GM23338 (cell line): ENCODE results near the gene FERMT3. TPM values are rescaled to one million over a fixed set of nuclear protein-coding genes. Genes with fewer than 3 reads are reported as not detected.
A peak's percentile ranks its signal among the peaks of the same experiment; 100 is the strongest.

ENCODE experiments used
- ATAC-seq: fragments of 200-7000 bp; cut with Tn5 transposase; 3 replicates; pipeline ENCODE4 v1.9.1; 2020
- DNase-seq: peaks from one replicate; pipeline ENCODE4 v3.0.0-alpha.2; 2015; ENCODE audit warnings: low spot score
- H2AFZ ChIP-seq: fragments of 200-600 bp; sonication (generic); 2 replicates; pipeline ENCODE4 v1.8.0; 2016; ENCODE audit warnings: antibody characterized with exemption, mild to moderate bottlenecking, moderate library complexity
- H3F3A ChIP-seq: fragments of 200-600 bp; sonication (generic); replicated peaks from 2 replicates; pipeline ENCODE4 v1.8.0; 2017; ENCODE audit warnings: antibody characterized with exemption, mixed run types, low read depth
- H3K27ac ChIP-seq: fragments of 200-600 bp; sonication (generic); 2 replicates; pipeline ENCODE4 v1.6.1; 2016; ENCODE audit warnings: low read depth
- H3K27me3 ChIP-seq: fragments of 200-600 bp; sonication (generic); 2 replicates; pipeline ENCODE4 v1.8.0; 2016; ENCODE audit warnings: mild to moderate bottlenecking, mixed run types, moderate library complexity; ENCODE audit not compliant: insufficient read depth
- H3K36me3 ChIP-seq: fragments of 200-600 bp; sonication (generic); 2 replicates; pipeline ENCODE4 v1.8.0; 2016; ENCODE audit warnings: mild to moderate bottlenecking; ENCODE audit not compliant: insufficient read depth
- H3K4me1 ChIP-seq: fragments of 200-600 bp; sonication (generic); 2 replicates; pipeline ENCODE4 v1.8.0; 2016; ENCODE audit warnings: mild to moderate bottlenecking, moderate library complexity; ENCODE audit not compliant: insufficient read depth
- H3K4me2 ChIP-seq: fragments of 200-600 bp; sonication (generic); 2 replicates; pipeline ENCODE4 v1.7.1; 2017; ENCODE audit warnings: mixed run types
- H3K4me3 ChIP-seq: fragments of 200-600 bp; sonication (generic); 2 replicates; pipeline ENCODE4 v1.6.1; 2016; ENCODE audit warnings: mixed run types
- H3K79me2 ChIP-seq: fragments of 200-600 bp; sonication (generic); replicated peaks from 2 replicates; pipeline ENCODE4 v1.8.0; 2017; ENCODE audit warnings: mild to moderate bottlenecking; ENCODE audit not compliant: insufficient read depth
- H3K9me2 ChIP-seq: fragments of 200-600 bp; sonication (generic); 2 replicates; pipeline ENCODE4 v1.8.0; 2017; ENCODE audit not compliant: insufficient read depth
- H4K20me1 ChIP-seq: fragments of 200-600 bp; sonication (generic); replicated peaks from 2 replicates; pipeline ENCODE4 v1.8.0; 2017; ENCODE audit warnings: mild to moderate bottlenecking; ENCODE audit not compliant: insufficient read depth
- H3K27ac Mint-ChIP-seq: 2 replicates; pipeline ENCODE4 v1.8.0; 2020; ENCODE audit warnings: inconsistent platforms, mild to moderate bottlenecking, moderate library complexity, mixed read lengths
- H3K27me3 Mint-ChIP-seq: 3 replicates; pipeline ENCODE4 v1.8.0; 2022; ENCODE audit warnings: low read depth, mild to moderate bottlenecking, moderate library complexity, mixed read lengths, inconsistent platforms; ENCODE audit not compliant: insufficient read depth, poor library complexity
- H3K36me3 Mint-ChIP-seq: 3 replicates; pipeline ENCODE4 v1.8.0; 2021; ENCODE audit warnings: low read depth, mild to moderate bottlenecking, inconsistent platforms, moderate library complexity, mixed read lengths
- H3K4me1 Mint-ChIP-seq: 3 replicates; pipeline ENCODE4 v1.8.0; 2020; ENCODE audit warnings: mild to moderate bottlenecking, inconsistent platforms, mixed read lengths
- H3K4me3 Mint-ChIP-seq: 3 replicates; pipeline ENCODE4 v1.8.0; 2021; ENCODE audit warnings: moderate library complexity, mild to moderate bottlenecking, inconsistent platforms, mixed read lengths
- H3K9me3 Mint-ChIP-seq: 3 replicates; pipeline ENCODE4 v1.8.0; 2020; ENCODE audit warnings: moderate library complexity, mild to moderate bottlenecking, inconsistent platforms, mixed read lengths
- CREB1 ChIP-seq: fragments of 250-450 bp; sonication (Bioruptor Pico); IDR thresholded peaks from 2 replicates; pipeline ENCODE4 v1.5.0; 2020; ENCODE audit warnings: low read depth, mild to moderate bottlenecking, moderate library complexity
- EZH2phosphoT487 ChIP-seq: fragments of 200-600 bp; sonication (generic); IDR thresholded peaks from one replicate; pipeline ENCODE4 v1.8.1; 2018; ENCODE audit warnings: antibody characterized with exemption; ENCODE audit not compliant: unreplicated experiment
- JUNB ChIP-seq: IDR thresholded peaks from one replicate; pipeline ENCODE4 v1.6.1; 2016; ENCODE audit warnings: antibody characterized with exemption; ENCODE audit not compliant: unreplicated experiment
- NANOG ChIP-seq: IDR thresholded peaks from 2 replicates; pipeline ENCODE4 v1.6.1; 2016; ENCODE audit warnings: antibody characterized with exemption, borderline replicate concordance
- STAT1 ChIP-seq: IDR thresholded peaks from one replicate; pipeline ENCODE4 v1.6.1; 2016; ENCODE audit warnings: antibody characterized with exemption; ENCODE audit not compliant: unreplicated experiment
- ZNF331 ChIP-seq: fragments of 250-450 bp; sonication (Bioruptor Pico); IDR thresholded peaks from 2 replicates; pipeline ENCODE4 v1.5.0; 2020; ENCODE audit warnings: low read depth, mild to moderate bottlenecking, moderate library complexity
- polyA plus RNA-seq: library from polyadenylated mRNA; unstranded; fragments of >200 nt; fragmentation: Nextera tagmentation; extraction: Ambion mirVana; gene quantifications from 2 replicates; pipeline ENCODE4 v1.2.1, GENCODE V29; 2016
- total RNA-seq: library from RNA; depleted of rRNA; stranded (reverse); fragments of >200 nt; shearing (Covaris generic); gene quantifications from 2 replicates; pipeline ENCODE4 v1.2.3, GENCODE V29; 2014
- TF ChIP-seq, protein P1 (sequence below): IDR thresholded peaks from one replicate; pipeline ENCODE4 v1.6.1; 2018; ENCODE audit warnings: antibody characterized with exemption; ENCODE audit not compliant: unreplicated experiment
- TF ChIP-seq, protein P2 (sequence below): fragments of 250-450 bp; sonication (Bioruptor Pico); IDR thresholded peaks from 2 replicates; pipeline ENCODE4 v1.5.0; 2020; ENCODE audit warnings: mild to moderate bottlenecking, moderate library complexity
- TF ChIP-seq, protein P3 (sequence below): IDR thresholded peaks from 2 replicates; pipeline ENCODE4 v1.6.1; 2016; ENCODE audit warnings: antibody characterized with exemption
- TF ChIP-seq, protein P4 (sequence below), 2 experiments: fragments of 200-600 bp in 1 of 2; sonication (generic) in 1 of 2; conservative IDR thresholded peaks; 2 replicates each; pipeline versions ENCODE4 v1.5.1 to v1.6.1; 2016 to 2017; ENCODE audit warnings: antibody characterized with exemption in 2 of 2, low read depth in 2 of 2, mild to moderate bottlenecking in 2 of 2, moderate library complexity in 1 of 2

The FERMT3 gene
- total and polyA plus RNA-seq, 2 experiments from 2014 or later: 1.5 to 1.6 TPM

DNA sequence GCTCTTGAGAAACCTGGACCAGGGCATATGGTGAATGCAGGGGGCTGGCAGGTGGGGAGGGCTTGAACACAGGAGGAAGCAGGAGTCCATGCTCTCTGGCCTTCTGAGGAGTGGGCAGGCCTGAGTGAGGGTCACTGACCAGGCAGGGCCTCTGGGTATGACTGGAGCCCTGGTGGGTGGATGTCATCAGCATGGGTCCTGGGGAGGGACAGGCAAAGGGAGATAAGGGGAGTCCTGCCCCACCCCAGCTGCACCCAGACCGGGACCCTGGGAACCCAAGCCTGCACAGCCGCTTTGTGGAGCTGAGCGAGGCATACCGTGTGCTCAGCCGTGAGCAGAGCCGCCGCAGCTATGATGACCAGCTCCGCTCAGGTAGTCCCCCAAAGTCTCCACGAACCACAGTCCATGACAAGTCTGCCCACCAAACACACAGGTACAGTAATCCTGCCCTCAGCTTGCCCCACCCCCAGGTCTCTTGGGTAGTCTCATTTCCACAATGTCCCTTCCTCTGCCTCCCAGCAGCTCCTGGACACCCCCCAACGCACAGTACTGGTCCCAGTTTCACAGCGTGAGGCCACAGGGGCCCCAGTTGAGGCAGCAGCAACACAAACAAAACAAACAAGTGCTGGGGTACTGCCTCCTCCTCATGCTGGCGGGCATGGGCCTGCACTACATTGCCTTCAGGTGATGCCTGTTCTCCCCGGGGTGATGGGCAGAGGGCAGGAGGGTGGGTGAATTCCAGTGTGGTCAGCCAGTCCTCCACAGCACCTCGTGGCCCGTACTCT lies 25.9 kb downstream of the FERMT3 start:
- H3K9me2 ChIP-seq: no peaks in the 10 kb centered on the region
- ATAC-seq: no peak
- DNase-seq: no peak
- H3F3A ChIP-seq: peaks cover 22% of the 10 kb centered on the region
- H3K27ac ChIP-seq: no peak overlapping the region
- no peak overlapping the region for H3K4me2 ChIP-seq
- H3K27me3 ChIP-seq: peaks cover 23% of the 10 kb centered on the region; the same call in 1 of the 2 replicates
- H3K36me3 Mint-ChIP-seq: peaks cover 3% of the 10 kb centered on the region; the same call in 2 of the 3 replicates
- no peaks in the 10 kb centered on the region for H3K9me3 Mint-ChIP-seq
- H3K36me3 ChIP-seq: no peaks in the 10 kb centered on the region
- H4K20me1 ChIP-seq: no peaks in the 10 kb centered on the region
- H2AFZ ChIP-seq: no peak overlapping the region
- H3K27ac Mint-ChIP-seq: no peak overlapping the region
- peaks cover 4% of the 10 kb centered on the region; the same call in 1 of the 2 replicates for H3K79me2 ChIP-seq
- H3K4me1 Mint-ChIP-seq: peaks cover 20% of the 10 kb centered on the region
- peak overlapping the region; percentile 83; the same call in 2 of the 3 replicates for H3K4me3 Mint-ChIP-seq
- H3K4me1 ChIP-seq: peaks cover 17% of the 10 kb centered on the region; the same call in 1 of the 2 replicates
- TF ChIP-seq, protein P1, sequence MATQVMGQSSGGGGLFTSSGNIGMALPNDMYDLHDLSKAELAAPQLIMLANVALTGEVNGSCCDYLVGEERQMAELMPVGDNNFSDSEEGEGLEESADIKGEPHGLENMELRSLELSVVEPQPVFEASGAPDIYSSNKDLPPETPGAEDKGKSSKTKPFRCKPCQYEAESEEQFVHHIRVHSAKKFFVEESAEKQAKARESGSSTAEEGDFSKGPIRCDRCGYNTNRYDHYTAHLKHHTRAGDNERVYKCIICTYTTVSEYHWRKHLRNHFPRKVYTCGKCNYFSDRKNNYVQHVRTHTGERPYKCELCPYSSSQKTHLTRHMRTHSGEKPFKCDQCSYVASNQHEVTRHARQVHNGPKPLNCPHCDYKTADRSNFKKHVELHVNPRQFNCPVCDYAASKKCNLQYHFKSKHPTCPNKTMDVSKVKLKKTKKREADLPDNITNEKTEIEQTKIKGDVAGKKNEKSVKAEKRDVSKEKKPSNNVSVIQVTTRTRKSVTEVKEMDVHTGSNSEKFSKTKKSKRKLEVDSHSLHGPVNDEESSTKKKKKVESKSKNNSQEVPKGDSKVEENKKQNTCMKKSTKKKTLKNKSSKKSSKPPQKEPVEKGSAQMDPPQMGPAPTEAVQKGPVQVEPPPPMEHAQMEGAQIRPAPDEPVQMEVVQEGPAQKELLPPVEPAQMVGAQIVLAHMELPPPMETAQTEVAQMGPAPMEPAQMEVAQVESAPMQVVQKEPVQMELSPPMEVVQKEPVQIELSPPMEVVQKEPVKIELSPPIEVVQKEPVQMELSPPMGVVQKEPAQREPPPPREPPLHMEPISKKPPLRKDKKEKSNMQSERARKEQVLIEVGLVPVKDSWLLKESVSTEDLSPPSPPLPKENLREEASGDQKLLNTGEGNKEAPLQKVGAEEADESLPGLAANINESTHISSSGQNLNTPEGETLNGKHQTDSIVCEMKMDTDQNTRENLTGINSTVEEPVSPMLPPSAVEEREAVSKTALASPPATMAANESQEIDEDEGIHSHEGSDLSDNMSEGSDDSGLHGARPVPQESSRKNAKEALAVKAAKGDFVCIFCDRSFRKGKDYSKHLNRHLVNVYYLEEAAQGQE: no peak
- TF ChIP-seq, protein P2, sequence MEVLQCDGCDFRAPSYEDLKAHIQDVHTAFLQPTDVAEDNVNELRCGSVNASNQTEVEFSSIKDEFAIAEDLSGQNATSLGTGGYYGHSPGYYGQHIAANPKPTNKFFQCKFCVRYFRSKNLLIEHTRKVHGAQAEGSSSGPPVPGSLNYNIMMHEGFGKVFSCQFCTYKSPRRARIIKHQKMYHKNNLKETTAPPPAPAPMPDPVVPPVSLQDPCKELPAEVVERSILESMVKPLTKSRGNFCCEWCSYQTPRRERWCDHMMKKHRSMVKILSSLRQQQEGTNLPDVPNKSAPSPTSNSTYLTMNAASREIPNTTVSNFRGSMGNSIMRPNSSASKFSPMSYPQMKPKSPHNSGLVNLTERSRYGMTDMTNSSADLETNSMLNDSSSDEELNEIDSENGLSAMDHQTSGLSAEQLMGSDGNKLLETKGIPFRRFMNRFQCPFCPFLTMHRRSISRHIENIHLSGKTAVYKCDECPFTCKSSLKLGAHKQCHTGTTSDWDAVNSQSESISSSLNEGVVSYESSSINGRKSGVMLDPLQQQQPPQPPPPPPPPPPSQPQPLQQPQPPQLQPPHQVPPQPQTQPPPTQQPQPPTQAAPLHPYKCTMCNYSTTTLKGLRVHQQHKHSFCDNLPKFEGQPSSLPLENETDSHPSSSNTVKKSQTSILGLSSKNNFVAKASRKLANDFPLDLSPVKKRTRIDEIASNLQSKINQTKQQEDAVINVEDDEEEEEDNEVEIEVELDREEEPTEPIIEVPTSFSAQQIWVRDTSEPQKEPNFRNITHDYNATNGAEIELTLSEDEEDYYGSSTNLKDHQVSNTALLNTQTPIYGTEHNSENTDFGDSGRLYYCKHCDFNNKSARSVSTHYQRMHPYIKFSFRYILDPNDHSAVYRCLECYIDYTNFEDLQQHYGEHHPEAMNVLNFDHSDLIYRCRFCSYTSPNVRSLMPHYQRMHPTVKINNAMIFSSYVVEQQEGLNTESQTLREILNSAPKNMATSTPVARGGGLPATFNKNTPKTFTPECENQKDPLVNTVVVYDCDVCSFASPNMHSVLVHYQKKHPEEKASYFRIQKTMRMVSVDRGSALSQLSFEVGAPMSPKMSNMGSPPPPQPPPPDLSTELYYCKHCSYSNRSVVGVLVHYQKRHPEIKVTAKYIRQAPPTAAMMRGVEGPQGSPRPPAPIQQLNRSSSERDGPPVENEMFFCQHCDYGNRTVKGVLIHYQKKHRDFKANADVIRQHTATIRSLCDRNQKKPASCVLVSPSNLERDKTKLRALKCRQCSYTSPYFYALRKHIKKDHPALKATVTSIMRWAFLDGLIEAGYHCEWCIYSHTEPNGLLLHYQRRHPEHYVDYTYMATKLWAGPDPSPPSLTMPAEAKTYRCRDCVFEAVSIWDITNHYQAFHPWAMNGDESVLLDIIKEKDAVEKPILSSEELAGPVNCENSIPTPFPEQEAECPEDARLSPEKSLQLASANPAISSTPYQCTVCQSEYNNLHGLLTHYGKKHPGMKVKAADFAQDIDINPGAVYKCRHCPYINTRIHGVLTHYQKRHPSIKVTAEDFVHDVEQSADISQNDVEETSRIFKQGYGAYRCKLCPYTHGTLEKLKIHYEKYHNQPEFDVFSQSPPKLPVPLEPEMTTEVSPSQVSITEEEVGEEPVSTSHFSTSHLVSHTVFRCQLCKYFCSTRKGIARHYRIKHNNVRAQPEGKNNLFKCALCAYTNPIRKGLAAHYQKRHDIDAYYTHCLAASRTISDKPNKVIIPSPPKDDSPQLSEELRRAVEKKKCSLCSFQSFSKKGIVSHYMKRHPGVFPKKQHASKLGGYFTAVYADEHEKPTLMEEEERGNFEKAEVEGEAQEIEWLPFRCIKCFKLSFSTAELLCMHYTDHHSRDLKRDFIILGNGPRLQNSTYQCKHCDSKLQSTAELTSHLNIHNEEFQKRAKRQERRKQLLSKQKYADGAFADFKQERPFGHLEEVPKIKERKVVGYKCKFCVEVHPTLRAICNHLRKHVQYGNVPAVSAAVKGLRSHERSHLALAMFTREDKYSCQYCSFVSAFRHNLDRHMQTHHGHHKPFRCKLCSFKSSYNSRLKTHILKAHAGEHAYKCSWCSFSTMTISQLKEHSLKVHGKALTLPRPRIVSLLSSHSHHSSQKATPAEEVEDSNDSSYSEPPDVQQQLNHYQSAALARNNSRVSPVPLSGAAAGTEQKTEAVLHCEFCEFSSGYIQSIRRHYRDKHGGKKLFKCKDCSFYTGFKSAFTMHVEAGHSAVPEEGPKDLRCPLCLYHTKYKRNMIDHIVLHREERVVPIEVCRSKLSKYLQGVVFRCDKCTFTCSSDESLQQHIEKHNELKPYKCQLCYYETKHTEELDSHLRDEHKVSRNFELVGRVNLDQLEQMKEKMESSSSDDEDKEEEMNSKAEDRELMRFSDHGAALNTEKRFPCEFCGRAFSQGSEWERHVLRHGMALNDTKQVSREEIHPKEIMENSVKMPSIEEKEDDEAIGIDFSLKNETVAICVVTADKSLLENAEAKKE: no peak
- TF ChIP-seq EZH2phosphoT487: no peak
- TF ChIP-seq NANOG: no peak
- TF ChIP-seq, protein P3, sequence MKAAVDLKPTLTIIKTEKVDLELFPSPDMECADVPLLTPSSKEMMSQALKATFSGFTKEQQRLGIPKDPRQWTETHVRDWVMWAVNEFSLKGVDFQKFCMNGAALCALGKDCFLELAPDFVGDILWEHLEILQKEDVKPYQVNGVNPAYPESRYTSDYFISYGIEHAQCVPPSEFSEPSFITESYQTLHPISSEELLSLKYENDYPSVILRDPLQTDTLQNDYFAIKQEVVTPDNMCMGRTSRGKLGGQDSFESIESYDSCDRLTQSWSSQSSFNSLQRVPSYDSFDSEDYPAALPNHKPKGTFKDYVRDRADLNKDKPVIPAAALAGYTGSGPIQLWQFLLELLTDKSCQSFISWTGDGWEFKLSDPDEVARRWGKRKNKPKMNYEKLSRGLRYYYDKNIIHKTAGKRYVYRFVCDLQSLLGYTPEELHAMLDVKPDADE: no peak
- TF ChIP-seq, protein P4, sequence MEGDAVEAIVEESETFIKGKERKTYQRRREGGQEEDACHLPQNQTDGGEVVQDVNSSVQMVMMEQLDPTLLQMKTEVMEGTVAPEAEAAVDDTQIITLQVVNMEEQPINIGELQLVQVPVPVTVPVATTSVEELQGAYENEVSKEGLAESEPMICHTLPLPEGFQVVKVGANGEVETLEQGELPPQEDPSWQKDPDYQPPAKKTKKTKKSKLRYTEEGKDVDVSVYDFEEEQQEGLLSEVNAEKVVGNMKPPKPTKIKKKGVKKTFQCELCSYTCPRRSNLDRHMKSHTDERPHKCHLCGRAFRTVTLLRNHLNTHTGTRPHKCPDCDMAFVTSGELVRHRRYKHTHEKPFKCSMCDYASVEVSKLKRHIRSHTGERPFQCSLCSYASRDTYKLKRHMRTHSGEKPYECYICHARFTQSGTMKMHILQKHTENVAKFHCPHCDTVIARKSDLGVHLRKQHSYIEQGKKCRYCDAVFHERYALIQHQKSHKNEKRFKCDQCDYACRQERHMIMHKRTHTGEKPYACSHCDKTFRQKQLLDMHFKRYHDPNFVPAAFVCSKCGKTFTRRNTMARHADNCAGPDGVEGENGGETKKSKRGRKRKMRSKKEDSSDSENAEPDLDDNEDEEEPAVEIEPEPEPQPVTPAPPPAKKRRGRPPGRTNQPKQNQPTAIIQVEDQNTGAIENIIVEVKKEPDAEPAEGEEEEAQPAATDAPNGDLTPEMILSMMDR (conservative IDR thresholded peaks at IDR 0.05; ENCODE audit: low read depth in 2 of 2): no peak
- TF ChIP-seq JUNB: no peak
- no peak for TF ChIP-seq ZNF331 (CRISPR knock-in tag)
- TF ChIP-seq STAT1: no peak
- no peak for TF ChIP-seq CREB1 (CRISPR knock-in tag)
- H3K4me3 ChIP-seq: no peak overlapping the region
- peaks cover 27% of the 10 kb centered on the region for H3K27me3 Mint-ChIP-seq
